Fibroblast of lung (primary cell): ENCODE results near the gene LYVE1. TPM values are rescaled to one million over a fixed set of nuclear protein-coding genes. Genes with fewer than 3 reads are reported as not detected.
"Not testable (repeated sequence)": the region's sequence is repeated elsewhere in the genome, so short reads cannot be mapped to it uniquely, and the experiment has no call there.

Experiments
- DNase-seq, 2 donors: peaks; one replicate each; pipeline versions ENCODE4 v3.0.0 to v3.0.0-alpha.2; 2010; ENCODE audit warnings: low read depth in 2 of 2
- H2AFZ ChIP-seq: 2 replicates; pipeline ENCODE4 v1.5.1; 2012; ENCODE audit warnings: low read length, control low read depth, inconsistent platforms
- H3K27ac ChIP-seq: 2 replicates; pipeline ENCODE4 v1.5.1; 2011; ENCODE audit warnings: low read length, control low read depth; ENCODE audit not compliant: insufficient read depth
- H3K27me3 ChIP-seq: 2 replicates; pipeline ENCODE4 v1.5.1; 2011; ENCODE audit warnings: mild to moderate bottlenecking, low read length; ENCODE audit not compliant: control insufficient read depth, insufficient read depth
- H3K36me3 ChIP-seq: 2 replicates; pipeline ENCODE4 v1.5.1; 2011; ENCODE audit warnings: low read length; ENCODE audit not compliant: control insufficient read depth, insufficient read depth
- H3K4me1 ChIP-seq: 2 replicates; pipeline ENCODE4 v1.5.1; 2011; ENCODE audit warnings: low read length; ENCODE audit not compliant: control insufficient read depth, insufficient read depth; ENCODE audit errors: extremely low read depth
- H3K4me2 ChIP-seq: 2 replicates; pipeline ENCODE4 v1.5.1; 2011; ENCODE audit warnings: low read length, control low read depth; ENCODE audit not compliant: insufficient read depth; ENCODE audit errors: extremely low read depth
- H3K4me3 ChIP-seq, 4 experiments: fragments of 200-600 bp in 1 of 4; sonication (generic) in 1 of 4; replicated peaks in 1 of 4; 2 replicates each; pipeline ENCODE4 v1.5.1; 2011 to 2016; ENCODE audit warnings: low read length in 4 of 4, low read depth in 3 of 4, mild to moderate bottlenecking in 3 of 4, control low read depth in 2 of 4, inconsistent platforms in 1 of 4, mixed read lengths in 1 of 4; ENCODE audit not compliant: insufficient read depth in 1 of 4; ENCODE audit errors: control extremely low read depth in 1 of 4
- H3K79me2 ChIP-seq: 2 replicates; pipeline ENCODE4 v1.5.1; 2012; ENCODE audit warnings: mild to moderate bottlenecking, low read length, inconsistent platforms; ENCODE audit not compliant: control insufficient read depth, insufficient read depth
- H3K9ac ChIP-seq: 2 replicates; pipeline ENCODE4 v1.5.1; 2011; ENCODE audit warnings: mild to moderate bottlenecking, low read length, control low read depth; ENCODE audit not compliant: insufficient read depth
- H3K9me3 ChIP-seq: 2 replicates; pipeline ENCODE4 v1.5.1; 2012; ENCODE audit warnings: low read depth, low read length; ENCODE audit not compliant: control insufficient read depth, insufficient read depth
- H4K20me1 ChIP-seq: 2 replicates; pipeline ENCODE4 v1.5.1; 2011; ENCODE audit warnings: low read length; ENCODE audit not compliant: control insufficient read depth, insufficient read depth; ENCODE audit errors: extremely low read depth
- CTCF ChIP-seq, 2 donors: IDR thresholded peaks in 1 of 2; conservative IDR thresholded peaks in 1 of 2; 1 replicate in 1 of 2; 2 replicates in 1 of 2; pipeline ENCODE4 v1.5.1; 2011 to 2012; ENCODE audit warnings: low read length in 2 of 2, control low read depth in 1 of 2, inconsistent platforms in 1 of 2, low read depth in 1 of 2, mild to moderate bottlenecking in 1 of 2
- EZH2 ChIP-seq: IDR thresholded peaks from 2 replicates; pipeline ENCODE4 v1.5.1; 2012; ENCODE audit warnings: low read length, control low read depth, mild to moderate bottlenecking; ENCODE audit errors: missing control alignments
- polyA plus RNA-seq, 2 donors: library from polyadenylated mRNA; depleted of rRNA in 1 of 2; stranded (reverse) in 1 of 2; unstranded in 1 of 2; fragments of >200 nt; gene quantifications; 2 replicates each; pipeline ENCODE4 v1.2.1, GENCODE V29; 2011 to 2012; ENCODE audit warnings: missing spikeins in 1 of 2
- total RNA-seq: library from RNA; depleted of rRNA; stranded (reverse); fragments of >200 nt; gene quantifications from 2 replicates; pipeline ENCODE4 v1.2.1, GENCODE V29; 2014

The LYVE1 gene
- total and polyA plus RNA-seq, 2 donors (not counting 1 experiment from before 2014, with no cell fraction given): 0.08 to 0.17 TPM

- Histone ChIP-seq H3K79me2 (no peaks in the 10 kb centered on the region), H3K9me3 (no peaks in the 10 kb centered on the region), H4K20me1 (no peaks in the 10 kb centered on the region), H3K4me1 (peaks cover 2% of the 10 kb centered on the region), H3K27me3 (no peaks in the 10 kb centered on the region), H3K27ac (no peak overlapping the region), H3K4me2 (no peak overlapping the region), H3K36me3 (no peaks in the 10 kb centered on the region), H2AFZ (no peak overlapping the region), H3K4me3 (no peak overlapping the region), H3K9ac (no peak overlapping the region)
- no peak for DNase-seq
- TF ChIP-seq EZH2 (no peak), CTCF (conservative IDR thresholded peaks at IDR 0.05 in 1 of 2, IDR thresholded peaks at IDR 0.05 in 1 of 2; ENCODE audit: low read depth in 1 of 2, low read length in 2 of 2) (no peak)
Observed at GRCh38 chr11:10599388-10600175, 31.1 kb upstream of the LYVE1 start.

- no peak for TF ChIP-seq CTCF (conservative IDR thresholded peaks at IDR 0.05 in 1 of 2, IDR thresholded peaks at IDR 0.05 in 1 of 2; ENCODE audit: low read depth in 1 of 2, low read length in 2 of 2)
- TF ChIP-seq EZH2: no peak
- Histone ChIP-seq H2AFZ (no peak overlapping the region), H3K4me1 (no peaks in the 10 kb centered on the region), H3K27ac (no peak overlapping the region), H3K4me3 (no peak overlapping the region), H3K79me2 (no peaks in the 10 kb centered on the region), H4K20me1 (no peaks in the 10 kb centered on the region), H3K36me3 (no peaks in the 10 kb centered on the region), H3K9ac (no peak overlapping the region), H3K27me3 (no peaks in the 10 kb centered on the region), H3K4me2 (no peak overlapping the region), H3K9me3 (no peaks in the 10 kb centered on the region)
- no peak for DNase-seq
Observed at GRCh38 chr11:10598816-10599215, 30.4 kb upstream of the LYVE1 start.

GRCh38 chr11:10597877-10598351, 29.4 kb upstream of the LYVE1 start:
- TF ChIP-seq EZH2 (no peak), CTCF (conservative IDR thresholded peaks at IDR 0.05 in 1 of 2, IDR thresholded peaks at IDR 0.05 in 1 of 2; ENCODE audit: low read depth in 1 of 2, low read length in 2 of 2) (no peak)
- no peaks in the 10 kb centered on the region for H4K20me1 ChIP-seq
- no peak overlapping the region for H2AFZ ChIP-seq
- H3K4me1 ChIP-seq: no peaks in the 10 kb centered on the region
- H3K36me3 ChIP-seq: no peaks in the 10 kb centered on the region
- no peak overlapping the region for H3K9ac ChIP-seq
- H3K79me2 ChIP-seq: no peaks in the 10 kb centered on the region
- H3K4me3 ChIP-seq: no peak overlapping the region
- no peaks in the 10 kb centered on the region for H3K9me3 ChIP-seq
- peak in 1 of 2 donors; percentile 41 for DNase-seq
- no peak overlapping the region for H3K4me2 ChIP-seq
- H3K27me3 ChIP-seq: no peaks in the 10 kb centered on the region
- no peak overlapping the region for H3K27ac ChIP-seq

- not testable (repeated sequence) for H4K20me1 ChIP-seq, H3K9ac ChIP-seq, H3K4me3 ChIP-seq, H3K4me2 ChIP-seq, H3K27ac ChIP-seq, H3K36me3 ChIP-seq, H3K9me3 ChIP-seq, DNase-seq, H3K27me3 ChIP-seq, H3K79me2 ChIP-seq, H2AFZ ChIP-seq
- H3K4me1 ChIP-seq: peaks cover 10% of the 10 kb centered on the region
Observed at GRCh38 chr11:10595840-10596239, 27.4 kb upstream of the LYVE1 start.
